GM23248 (cell line): ENCODE results near the gene ACTL6B.

Experiments
- EZH2 ChIP-seq: fragments of 200-600 bp; sonication (generic); IDR thresholded peaks from 2 replicates; pipeline ENCODE4 v1.6.1; 2018; ENCODE audit warnings: antibody characterized with exemption, mild to moderate bottlenecking; ENCODE audit not compliant: insufficient read depth, poor library complexity, severe bottlenecking
- EZH2phosphoT487 ChIP-seq: fragments of 200-600 bp; sonication (generic); IDR thresholded peaks from 2 replicates; pipeline ENCODE4 v1.6.1; 2018; ENCODE audit warnings: antibody characterized with exemption, moderate library complexity, mild to moderate bottlenecking, low read depth; ENCODE audit not compliant: insufficient read depth

- TF ChIP-seq EZH2, result no peak
- no peak for TF ChIP-seq EZH2phosphoT487
Measured at GRCh38 chr7:100683659-100684533, 27.6 kb upstream of the ACTL6B start.
